ENCODE data around the gene HAND2. TPM values are rescaled to one million over a fixed set of nuclear protein-coding genes. Genes with fewer than 3 reads are reported as not detected.

Gene HAND2
- total RNA-seq, 1 experiment from 2014 or later = not detected

- DNase-seq = peak; percentile 60
These were observed 477 bp upstream of the HAND2 start for GRCh38 chr4:173530326-173531085.

DNA sequence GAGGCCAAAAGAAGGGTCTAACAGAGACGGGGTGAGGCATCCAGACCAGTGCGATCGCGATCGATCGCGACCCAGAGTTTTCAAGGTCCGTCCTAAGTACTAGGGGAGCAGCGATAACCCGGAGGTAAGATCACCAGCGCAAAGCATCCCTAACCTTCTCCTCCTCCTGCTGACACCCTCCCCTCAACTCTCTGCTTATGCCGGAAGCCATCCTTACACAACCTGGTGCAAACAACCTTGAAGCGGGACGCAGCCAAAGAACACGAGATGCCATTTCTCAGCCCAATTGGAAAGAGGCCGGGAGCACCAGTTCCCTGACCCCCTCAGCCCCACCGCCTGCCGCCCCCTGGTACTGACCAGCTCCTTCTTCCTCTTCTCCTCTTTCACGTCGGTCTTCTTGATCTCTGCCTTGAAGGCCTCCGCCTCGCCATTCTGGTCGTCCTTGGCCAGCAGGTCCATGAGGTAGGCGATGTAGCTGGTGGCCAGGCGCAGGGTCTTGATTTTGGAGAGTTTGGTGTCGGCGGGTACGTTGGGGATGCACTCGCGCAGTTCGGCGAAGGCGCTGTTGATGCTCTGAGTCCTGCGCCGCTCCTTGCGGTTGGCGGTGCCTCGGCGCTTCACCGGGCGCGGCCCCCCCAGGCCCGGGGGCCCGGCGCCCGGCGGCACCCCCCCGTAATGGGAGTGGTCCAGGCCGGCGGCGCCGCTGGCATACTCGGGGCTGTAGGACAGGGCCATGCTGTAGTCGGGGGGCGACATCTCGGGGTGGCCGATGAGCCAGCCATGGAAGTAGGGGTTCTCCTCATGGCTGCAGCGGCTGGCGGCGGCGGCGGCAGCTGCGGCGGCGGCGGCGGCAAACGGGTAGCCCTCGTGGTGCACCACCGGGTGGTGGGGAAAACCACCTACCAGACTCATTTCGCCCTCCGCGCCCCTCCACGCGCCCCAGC is 1.4 kb downstream of the HAND2 start:
- Histone ChIP-seq H3K27me3 (ENCODE audit: control insufficient read depth, insufficient read depth, low read length) (peaks cover 98% of the 10 kb centered on the region), H3K36me3 (replicated peaks; ENCODE audit: control insufficient read depth, insufficient read depth, low read length) (no peaks in the 10 kb centered on the region), H3K4me3 (ENCODE audit: insufficient read depth, low read depth, low read length) (no peak overlapping the region; the same call in 1 of the 2 replicates)
- peak; percentile 71 for DNase-seq

More at GRCh38 chr4:173530326-173531085, 477 bp upstream of the HAND2 start:
- H3K36me3 ChIP-seq (replicated peaks; ENCODE audit: control insufficient read depth, insufficient read depth, low read length) = no peaks in the 10 kb centered on the region
- no peak overlapping the region for H3K4me3 ChIP-seq (ENCODE audit: insufficient read depth, low read depth, low read length)
- H3K27me3 ChIP-seq (ENCODE audit: control insufficient read depth, insufficient read depth, low read length) = peaks cover 98% of the 10 kb centered on the region

- DNase-seq = peak; percentile 85
- Histone ChIP-seq H3K4me3 (ENCODE audit: insufficient read depth, low read depth, low read length) (no peak overlapping the region), H3K27me3 (ENCODE audit: control insufficient read depth, insufficient read depth, low read length) (peaks cover 98% of the 10 kb centered on the region), H3K36me3 (replicated peaks; ENCODE audit: control insufficient read depth, insufficient read depth, low read length) (no peaks in the 10 kb centered on the region)
These were observed 2.7 kb downstream of the HAND2 start for GRCh38 chr4:173527103-173527891.

DNA sequence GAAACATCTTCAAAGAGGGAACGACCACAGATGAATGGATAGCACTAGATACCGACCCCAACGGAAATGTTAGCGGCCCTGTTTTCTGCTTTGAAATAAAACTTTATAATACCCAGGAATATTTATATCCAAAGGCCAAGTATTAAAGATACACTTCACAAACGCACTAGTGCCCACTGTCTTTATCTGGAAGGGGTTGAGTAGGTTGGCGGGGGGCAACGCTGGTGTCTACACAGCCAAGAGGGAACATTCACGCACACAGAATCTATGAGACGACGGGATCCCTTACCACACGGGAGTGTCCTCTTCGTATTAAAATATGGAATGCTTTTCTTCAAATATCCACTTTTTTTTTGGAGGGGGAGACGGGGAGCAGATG is 3.3 kb downstream of the HAND2 start:
- DNase-seq = peak; percentile 7
- no peak overlapping the region for H3K4me3 ChIP-seq (ENCODE audit: insufficient read depth, low read depth, low read length)

DNA sequence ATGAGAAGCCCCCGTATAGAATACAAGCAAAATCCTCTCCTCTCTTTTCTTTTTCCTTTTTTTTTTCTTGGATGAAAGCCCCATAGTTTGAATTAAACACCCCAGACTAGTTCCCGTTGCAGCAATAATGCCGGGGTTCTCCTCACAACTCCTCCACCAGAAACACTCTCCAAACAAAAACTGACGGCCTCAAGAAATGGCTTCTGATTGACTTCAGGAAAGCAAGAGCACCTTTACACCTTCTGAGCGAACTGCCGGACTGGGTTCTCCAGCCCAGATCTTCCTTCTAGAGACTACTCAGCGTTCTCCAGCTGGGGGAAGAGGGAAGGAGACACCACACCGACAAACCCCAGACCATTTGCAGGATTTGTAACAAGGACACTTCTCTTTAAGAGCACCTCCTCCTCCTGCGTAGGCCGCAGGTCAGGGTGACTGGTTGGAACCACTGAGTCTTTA is 4.0 kb downstream of the HAND2 start:
- Histone ChIP-seq H3K4me3 (ENCODE audit: insufficient read depth, low read depth, low read length) (no peak overlapping the region), H3K36me3 (replicated peaks; ENCODE audit: control insufficient read depth, insufficient read depth, low read length) (no peaks in the 10 kb centered on the region), H3K27me3 (ENCODE audit: control insufficient read depth, insufficient read depth, low read length) (peaks cover 98% of the 10 kb centered on the region)
- DNase-seq = peak; percentile 35

More for the DNA sequence above, 3.3 kb downstream of the HAND2 start:
- H3K27me3 ChIP-seq (ENCODE audit: control insufficient read depth, insufficient read depth, low read length) = peaks cover 98% of the 10 kb centered on the region
- no peaks in the 10 kb centered on the region for H3K36me3 ChIP-seq (replicated peaks; ENCODE audit: control insufficient read depth, insufficient read depth, low read length)

GRCh38 chr4:173525118-173526011 is 4.7 kb downstream of the HAND2 start:
- Histone ChIP-seq H3K27me3 (ENCODE audit: control insufficient read depth, insufficient read depth, low read length) (peaks cover 98% of the 10 kb centered on the region), H3K4me3 (ENCODE audit: insufficient read depth, low read depth, low read length) (no peak overlapping the region), H3K36me3 (replicated peaks; ENCODE audit: control insufficient read depth, insufficient read depth, low read length) (no peaks in the 10 kb centered on the region)
- peak; percentile 70 for DNase-seq

- Histone ChIP-seq H3K27me3 (ENCODE audit: control insufficient read depth, insufficient read depth, low read length) (peaks cover 98% of the 10 kb centered on the region), H3K4me3 (ENCODE audit: insufficient read depth, low read depth, low read length) (no peak overlapping the region), H3K36me3 (replicated peaks; ENCODE audit: control insufficient read depth, insufficient read depth, low read length) (no peaks in the 10 kb centered on the region)
- peak; percentile 59 for DNase-seq
These were observed 5.6 kb downstream of the HAND2 start for GRCh38 chr4:173524218-173525117.

DNA sequence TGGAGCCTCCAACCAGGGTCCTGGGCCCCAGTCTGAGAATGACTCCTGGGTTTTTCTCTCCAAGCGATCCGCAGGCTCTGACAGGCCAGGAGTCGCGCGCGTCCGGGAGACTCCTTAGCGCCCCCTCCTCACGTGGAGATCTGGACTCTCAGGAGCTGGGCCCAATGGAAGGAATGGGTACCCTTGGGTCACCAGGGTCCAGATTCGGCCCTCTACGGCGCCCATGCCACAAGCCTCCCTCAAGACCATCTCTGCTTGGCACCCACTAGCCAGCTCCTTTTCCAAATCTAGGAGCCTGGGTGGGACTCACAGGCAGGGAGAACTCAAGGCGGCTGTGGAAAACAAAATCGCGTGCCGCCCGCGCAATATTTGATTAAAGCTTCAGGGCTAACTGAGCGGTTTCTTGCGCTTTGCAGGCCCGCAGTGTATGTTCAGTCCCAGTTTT is 7.1 kb downstream of the HAND2 start:
- no peak overlapping the region for H3K4me3 ChIP-seq (ENCODE audit: insufficient read depth, low read depth, low read length)
- peaks cover 100% of the 10 kb centered on the region for H3K27me3 ChIP-seq (ENCODE audit: control insufficient read depth, insufficient read depth, low read length)
- DNase-seq = no peak
- H3K36me3 ChIP-seq (replicated peaks; ENCODE audit: control insufficient read depth, insufficient read depth, low read length) = no peaks in the 10 kb centered on the region

DNA sequence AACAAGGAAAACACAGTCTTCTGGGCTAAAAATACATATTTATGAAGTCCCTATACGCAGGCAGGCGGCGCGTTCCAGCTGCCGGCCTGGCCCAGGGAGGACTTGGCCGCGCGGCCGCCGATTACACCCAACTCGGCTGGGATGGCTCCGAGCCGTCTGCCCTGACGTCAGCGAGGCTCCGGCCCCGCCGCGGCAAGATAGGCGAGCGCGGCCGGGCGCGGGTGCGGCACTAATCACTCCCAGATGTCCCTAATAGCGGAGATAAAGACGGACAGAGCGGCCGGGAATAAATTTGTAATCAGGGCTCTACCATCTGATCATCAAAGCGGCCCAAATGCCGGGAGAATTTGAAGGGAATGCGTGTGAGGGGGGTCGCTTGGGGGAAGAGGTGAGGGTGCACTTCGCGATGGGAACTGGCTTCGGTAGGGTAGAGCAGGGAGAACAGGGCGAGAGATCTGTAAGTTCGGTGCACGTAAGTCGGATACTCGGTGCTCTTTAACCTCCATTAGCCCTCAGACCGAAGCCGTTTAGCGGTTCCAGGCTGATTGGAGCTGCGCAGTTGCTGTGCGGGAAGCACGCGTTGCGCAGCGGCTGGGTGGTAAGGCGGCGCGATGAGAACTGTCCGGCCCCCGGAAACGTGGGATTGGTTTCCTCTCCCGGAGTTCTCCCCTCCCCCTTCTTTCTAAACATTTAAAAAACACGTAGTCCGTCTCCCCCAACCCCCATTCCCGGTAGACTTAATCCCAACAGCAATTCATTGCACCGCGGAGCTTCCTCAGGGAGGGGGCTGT is 7.7 kb downstream of the HAND2 start:
- peak; percentile 89 for DNase-seq
- Histone ChIP-seq H3K36me3 (replicated peaks; ENCODE audit: control insufficient read depth, insufficient read depth, low read length) (no peaks in the 10 kb centered on the region), H3K4me3 (ENCODE audit: insufficient read depth, low read depth, low read length) (peak overlapping the region; percentile 36), H3K27me3 (ENCODE audit: control insufficient read depth, insufficient read depth, low read length) (peaks cover 100% of the 10 kb centered on the region)

GRCh38 chr4:173521467-173522159 is 8.4 kb downstream of the HAND2 start:
- Histone ChIP-seq H3K36me3 (replicated peaks; ENCODE audit: control insufficient read depth, insufficient read depth, low read length) (no peaks in the 10 kb centered on the region), H3K27me3 (ENCODE audit: control insufficient read depth, insufficient read depth, low read length) (peaks cover 100% of the 10 kb centered on the region), H3K4me3 (ENCODE audit: insufficient read depth, low read depth, low read length) (no peak overlapping the region)
- DNase-seq = peak; percentile 70

- peak; percentile 52 for DNase-seq
- Histone ChIP-seq H3K4me3 (ENCODE audit: insufficient read depth, low read depth, low read length) (no peak overlapping the region), H3K36me3 (replicated peaks; ENCODE audit: control insufficient read depth, insufficient read depth, low read length) (no peaks in the 10 kb centered on the region), H3K27me3 (ENCODE audit: control insufficient read depth, insufficient read depth, low read length) (peaks cover 100% of the 10 kb centered on the region)
These were observed 9.0 kb downstream of the HAND2 start for GRCh38 chr4:173520921-173521466.

Data from H7 (cell line).